IPS-15b (cell line): Measurements from ENCODE around the gene RGMA.

Experiments used
- H3K27me3 ChIP-seq: one replicate; pipeline ENCODE4 v1.6.1; 2013; ENCODE audit warnings: low read length; ENCODE audit not compliant: control insufficient read depth, insufficient read depth
- H3K36me3 ChIP-seq: one replicate; pipeline ENCODE4 v1.6.1; 2013; ENCODE audit warnings: low read length; ENCODE audit not compliant: control insufficient read depth, insufficient read depth
- H3K4me1 ChIP-seq: one replicate; pipeline ENCODE4 v1.6.1; 2013; ENCODE audit warnings: mild to moderate bottlenecking, low read length; ENCODE audit not compliant: control insufficient read depth, insufficient read depth
- H3K4me3 ChIP-seq: one replicate; pipeline ENCODE4 v1.5.1; 2013; ENCODE audit warnings: low read depth, low read length
- H3K9ac ChIP-seq: one replicate; pipeline ENCODE4 v1.6.1; 2013; ENCODE audit warnings: low read depth, mild to moderate bottlenecking, low read length
- H3K9me3 ChIP-seq: one replicate; pipeline ENCODE4 v1.6.1; 2013; ENCODE audit warnings: mild to moderate bottlenecking, low read length; ENCODE audit not compliant: control insufficient read depth, insufficient read depth

RGMA gene

DNA sequence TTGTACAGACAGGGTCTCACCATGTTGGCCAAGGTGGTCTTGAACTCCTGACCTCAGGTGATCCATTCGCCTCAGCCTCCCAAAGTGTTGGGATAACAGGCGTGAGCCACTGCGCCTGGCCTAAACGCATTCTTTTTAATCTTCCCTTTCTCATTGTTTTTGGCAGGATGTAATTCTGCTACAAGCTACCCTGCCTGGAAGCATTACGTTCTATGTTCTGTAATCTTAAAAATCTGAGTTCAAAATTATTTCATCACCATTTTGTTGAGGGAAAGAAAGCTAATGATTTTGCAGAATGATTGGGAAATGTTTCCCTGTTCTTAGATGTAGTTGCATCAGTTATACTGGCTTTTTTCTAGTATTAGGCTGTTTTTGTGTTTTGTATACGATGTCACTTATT, 71.5 kb downstream of the RGMA start:
- Histone ChIP-seq H3K9me3 (no peaks in the 10 kb centered on the region), H3K36me3 (peaks cover 38% of the 10 kb centered on the region), H3K27me3 (no peaks in the 10 kb centered on the region), H3K4me1 (no peaks in the 10 kb centered on the region), H3K4me3 (no peak overlapping the region), H3K9ac (no peak overlapping the region)

DNA sequence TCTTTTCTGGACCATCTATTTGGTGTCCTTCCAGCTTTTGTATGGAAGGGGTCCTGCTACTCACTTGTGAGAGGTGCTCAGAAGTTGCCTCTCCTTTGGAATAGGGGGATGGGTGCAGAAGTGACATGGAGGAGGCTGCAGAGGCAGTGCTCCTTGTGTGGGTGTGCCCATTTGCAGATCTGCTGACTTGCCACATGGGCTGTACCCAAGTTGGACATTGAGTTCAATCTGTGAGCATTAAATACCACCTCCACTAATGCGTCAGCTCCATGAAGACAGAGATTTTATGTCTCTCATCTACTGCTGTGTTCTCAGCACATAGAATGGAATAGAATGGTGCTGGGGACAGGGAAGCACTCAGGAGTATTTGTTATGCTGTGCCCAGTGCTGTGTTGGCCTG, 76.2 kb downstream of the RGMA start:
- H3K36me3 ChIP-seq: peaks cover 65% of the 10 kb centered on the region

DNA sequence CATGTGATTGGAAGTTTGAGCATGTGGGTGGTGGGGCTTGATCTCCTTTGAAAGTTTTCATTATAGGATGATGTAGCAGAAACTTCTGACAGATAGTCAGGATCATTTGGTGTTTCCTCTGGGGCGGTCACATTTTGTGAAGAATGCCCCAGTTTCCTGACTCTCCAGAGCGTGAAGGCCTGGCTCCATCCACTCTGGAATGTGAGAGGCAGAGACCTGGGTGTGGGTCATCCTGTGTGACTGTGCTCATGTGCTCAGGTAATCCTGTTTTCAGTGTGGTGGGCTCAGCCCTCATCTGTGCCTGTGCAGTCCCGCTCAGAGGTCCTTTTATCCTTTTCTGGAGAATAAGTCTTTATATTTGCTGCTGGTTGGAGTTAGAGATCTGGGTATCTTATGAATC, 81.0 kb downstream of the RGMA start:
- Histone ChIP-seq H3K27me3 (no peaks in the 10 kb centered on the region), H3K4me1 (no peaks in the 10 kb centered on the region), H3K9ac (no peak overlapping the region), H3K9me3 (no peaks in the 10 kb centered on the region), H3K4me3 (no peak overlapping the region), H3K36me3 (peaks cover 53% of the 10 kb centered on the region)

More for the DNA sequence above, 76.2 kb downstream of the RGMA start:
- Histone ChIP-seq H3K4me3 (no peak overlapping the region), H3K27me3 (no peaks in the 10 kb centered on the region), H3K9me3 (no peaks in the 10 kb centered on the region), H3K4me1 (no peaks in the 10 kb centered on the region), H3K9ac (no peak overlapping the region)

DNA sequence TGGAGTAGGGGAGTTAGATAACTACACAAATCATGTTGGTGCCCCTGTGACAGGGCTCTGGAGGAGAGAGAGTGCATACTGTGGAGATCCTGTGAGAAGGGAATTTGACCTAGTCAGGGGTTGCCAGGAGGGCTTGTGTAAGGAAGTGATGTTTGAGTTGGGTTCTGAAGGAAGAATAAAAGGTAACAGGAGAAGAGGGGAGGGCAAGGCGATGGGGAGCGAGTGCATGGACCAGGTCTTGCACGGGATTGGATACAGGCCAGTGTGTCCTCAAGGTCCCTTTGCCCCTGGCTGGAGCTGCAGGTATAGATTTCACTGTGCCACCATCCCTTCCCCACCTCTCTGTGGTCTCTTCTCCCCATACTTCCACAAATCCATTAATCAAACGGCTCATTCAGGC, 83.9 kb downstream of the RGMA start:
- Histone ChIP-seq H3K27me3 (no peaks in the 10 kb centered on the region), H3K9ac (no peak overlapping the region), H3K4me1 (no peaks in the 10 kb centered on the region), H3K4me3 (no peak overlapping the region), H3K36me3 (peaks cover 46% of the 10 kb centered on the region), H3K9me3 (no peaks in the 10 kb centered on the region)

DNA sequence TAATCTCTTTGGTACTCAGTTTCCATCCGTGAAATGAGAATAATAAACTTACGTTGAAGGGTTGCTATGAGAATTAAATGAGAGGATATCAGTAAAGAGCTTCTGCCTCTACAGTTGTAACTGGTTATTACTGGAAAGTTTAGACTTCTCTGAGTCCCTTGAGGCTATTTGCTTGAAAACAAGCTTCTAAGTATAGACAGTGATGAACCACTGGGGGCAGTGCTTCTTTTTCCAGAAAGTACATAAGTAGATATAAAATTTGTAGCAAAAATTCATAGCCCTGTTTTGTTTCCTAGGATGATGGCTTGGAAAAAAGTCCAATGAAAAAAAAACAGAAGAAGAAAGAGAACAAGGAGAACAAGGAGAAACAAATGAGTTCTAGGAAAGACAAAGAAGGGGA, 87.1 kb downstream of the RGMA start:
- H3K36me3 ChIP-seq: peaks cover 40% of the 10 kb centered on the region
- no peaks in the 10 kb centered on the region for H3K9me3 ChIP-seq
- no peak overlapping the region for H3K9ac ChIP-seq
- no peaks in the 10 kb centered on the region for H3K27me3 ChIP-seq
- no peaks in the 10 kb centered on the region for H3K4me1 ChIP-seq
- H3K4me3 ChIP-seq: no peak overlapping the region

DNA sequence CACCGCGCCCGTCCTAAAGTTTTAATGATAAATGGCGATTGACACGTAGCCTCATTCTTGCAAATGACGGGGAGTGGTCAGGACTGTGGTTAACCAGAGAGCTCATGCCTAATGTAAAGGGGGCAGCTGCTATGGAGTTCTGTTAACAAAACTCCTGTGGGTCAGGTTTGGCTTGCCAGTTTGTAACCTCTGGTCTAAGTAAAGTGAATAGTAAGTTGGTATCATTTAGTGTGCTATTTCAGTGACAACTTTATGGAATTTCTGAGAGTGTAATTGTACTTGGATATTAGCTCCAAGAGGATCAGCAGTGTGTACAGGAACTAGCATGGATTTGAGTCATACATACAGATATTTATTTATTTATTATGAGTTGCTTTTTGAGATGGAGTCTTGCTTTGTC, 87.9 kb downstream of the RGMA start:
- no peak overlapping the region for H3K9ac ChIP-seq
- no peak overlapping the region for H3K4me3 ChIP-seq
- no peaks in the 10 kb centered on the region for H3K27me3 ChIP-seq
- no peaks in the 10 kb centered on the region for H3K9me3 ChIP-seq
- H3K4me1 ChIP-seq: no peaks in the 10 kb centered on the region
- H3K36me3 ChIP-seq: peaks cover 40% of the 10 kb centered on the region

DNA sequence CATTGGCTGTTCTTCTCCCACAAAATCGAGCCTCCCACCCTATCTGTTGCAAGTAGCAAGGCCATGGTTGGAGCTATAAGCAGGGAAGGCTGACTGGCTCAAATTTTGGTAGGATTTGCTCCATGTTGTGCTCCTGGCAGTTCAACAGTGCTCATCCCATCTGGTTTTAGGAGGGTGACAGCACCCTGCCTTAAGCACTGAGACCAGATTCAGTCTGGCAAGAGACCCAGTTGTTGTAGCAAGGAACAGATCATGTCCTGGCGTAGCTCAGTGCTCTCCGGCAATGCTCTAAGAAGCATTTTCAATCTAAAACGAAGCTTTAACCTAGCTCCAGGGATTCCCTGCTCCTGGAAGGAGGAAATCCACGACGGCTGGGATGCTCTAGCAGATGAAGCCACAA, 91.2 kb downstream of the RGMA start:
- H3K9ac ChIP-seq: no peak overlapping the region
- peaks cover 36% of the 10 kb centered on the region for H3K36me3 ChIP-seq
- H3K4me1 ChIP-seq: no peaks in the 10 kb centered on the region
- H3K9me3 ChIP-seq: no peaks in the 10 kb centered on the region
- H3K4me3 ChIP-seq: no peak overlapping the region
- no peaks in the 10 kb centered on the region for H3K27me3 ChIP-seq

DNA sequence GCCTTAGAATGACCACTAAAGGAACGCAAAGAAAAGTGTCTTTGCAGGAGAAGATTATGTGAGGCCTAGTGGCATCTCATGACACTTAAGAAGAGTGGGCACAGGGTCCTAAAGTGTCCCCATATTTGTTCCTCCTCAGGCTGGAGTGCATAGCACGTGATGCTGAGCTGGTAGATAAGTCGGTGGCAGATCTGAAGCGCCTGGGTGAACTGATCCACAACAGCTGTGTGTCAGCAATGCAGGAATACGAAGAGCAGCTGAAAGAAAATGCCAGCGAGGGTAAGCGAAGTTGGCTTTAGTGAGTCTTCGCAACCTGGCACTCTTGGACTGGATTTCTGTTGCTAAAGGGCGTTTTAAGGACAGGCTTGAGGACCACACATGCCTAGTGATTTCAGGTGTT, 96.3 kb downstream of the RGMA start:
- Histone ChIP-seq H3K9ac (no peak overlapping the region), H3K9me3 (no peaks in the 10 kb centered on the region), H3K36me3 (peaks cover 22% of the 10 kb centered on the region), H3K4me3 (no peak overlapping the region), H3K4me1 (no peaks in the 10 kb centered on the region), H3K27me3 (no peaks in the 10 kb centered on the region)

DNA sequence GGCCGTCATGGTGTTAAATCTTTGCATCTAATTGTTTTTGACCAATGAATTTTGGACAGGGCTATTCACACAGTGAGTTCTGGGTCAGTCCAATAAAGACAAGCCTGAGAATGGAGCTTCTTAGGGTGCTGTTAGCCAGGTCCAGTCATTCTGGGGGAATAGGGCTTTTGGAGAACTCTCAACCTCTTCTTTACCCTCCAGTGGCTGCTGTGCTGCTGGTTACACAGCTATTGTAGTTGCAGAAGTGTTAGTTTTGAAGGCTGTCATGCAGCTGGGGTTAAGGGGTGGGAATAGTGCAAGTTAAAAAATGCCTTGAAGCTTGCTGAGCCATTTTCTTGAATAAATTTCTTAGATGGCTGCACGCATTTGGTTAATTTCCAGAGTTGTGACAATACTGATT, 99.0 kb downstream of the RGMA start:
- no peaks in the 10 kb centered on the region for H3K27me3 ChIP-seq
- no peaks in the 10 kb centered on the region for H3K4me1 ChIP-seq
- H3K9ac ChIP-seq: no peak overlapping the region
- peaks cover 25% of the 10 kb centered on the region for H3K36me3 ChIP-seq
- no peaks in the 10 kb centered on the region for H3K9me3 ChIP-seq
- H3K4me3 ChIP-seq: no peak overlapping the region

DNA sequence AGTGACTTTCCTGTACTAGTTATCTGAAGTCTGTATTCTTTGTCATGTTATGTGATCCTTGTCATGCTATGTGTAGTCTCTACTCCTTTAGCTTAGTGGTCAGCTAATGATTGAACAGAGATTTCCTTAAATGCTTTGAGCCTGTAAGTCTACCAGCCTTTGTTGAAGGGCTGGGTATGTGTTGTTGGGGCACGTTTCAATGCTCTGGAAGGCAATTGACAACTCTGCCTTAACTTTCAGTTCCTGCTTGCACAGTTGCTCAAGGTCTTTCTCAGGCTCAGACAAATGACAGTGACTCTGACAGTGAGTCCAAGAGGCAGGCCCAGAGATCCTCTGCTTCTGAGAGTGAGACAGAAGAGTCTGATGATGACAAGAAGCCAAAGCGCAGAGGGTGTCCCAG, 99.5 kb downstream of the RGMA start:
- peaks cover 25% of the 10 kb centered on the region for H3K36me3 ChIP-seq
- no peaks in the 10 kb centered on the region for H3K27me3 ChIP-seq
- H3K4me1 ChIP-seq: no peaks in the 10 kb centered on the region
- H3K9me3 ChIP-seq: no peaks in the 10 kb centered on the region
- H3K9ac ChIP-seq: no peak overlapping the region
- no peak overlapping the region for H3K4me3 ChIP-seq
